NCI-H748 treated with DMSO at 0.1 percent for 48 hours (cell line): ENCODE measurements around the gene FBXL4.

Experiments
- DNase-seq: peaks from one replicate; lab custom pipeline; 2025; lab: John Stamatoyannopoulos, UW

The FBXL4 gene

DNA sequence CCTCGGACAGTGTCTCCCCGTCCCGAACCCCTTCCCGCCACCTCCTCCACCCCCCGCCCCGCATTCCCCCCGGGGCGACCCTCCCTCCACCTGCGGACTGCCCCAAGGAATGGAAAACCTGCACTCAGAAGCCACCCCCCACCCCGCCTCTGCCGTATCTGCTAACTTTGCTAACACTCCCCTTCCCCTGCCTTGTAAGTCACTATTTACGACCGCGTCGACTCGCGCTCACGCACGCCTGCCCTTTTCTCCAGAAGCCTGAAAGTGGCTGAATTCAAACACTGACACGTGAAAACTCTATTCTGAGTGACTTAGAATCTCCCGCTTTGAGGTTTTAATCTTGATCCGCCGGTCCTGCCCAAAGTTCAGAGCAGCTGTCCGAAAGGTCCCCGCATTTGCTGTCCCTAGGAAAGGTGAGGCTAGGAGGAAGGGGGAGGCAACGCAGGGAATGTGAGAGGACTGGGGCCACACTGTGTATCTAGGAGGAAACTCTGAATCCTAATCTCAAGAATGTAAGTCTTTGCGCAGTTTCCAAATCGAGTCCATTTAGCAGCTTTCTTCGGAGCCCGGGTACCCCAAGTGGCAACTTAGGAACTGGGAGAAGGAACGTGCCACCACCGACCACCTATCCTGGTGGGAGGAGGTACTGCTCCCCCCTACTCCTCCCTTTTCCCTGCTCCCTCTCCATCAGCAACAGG lies 122.7 kb downstream of the FBXL4 start:
- no peak for DNase-seq

DNA sequence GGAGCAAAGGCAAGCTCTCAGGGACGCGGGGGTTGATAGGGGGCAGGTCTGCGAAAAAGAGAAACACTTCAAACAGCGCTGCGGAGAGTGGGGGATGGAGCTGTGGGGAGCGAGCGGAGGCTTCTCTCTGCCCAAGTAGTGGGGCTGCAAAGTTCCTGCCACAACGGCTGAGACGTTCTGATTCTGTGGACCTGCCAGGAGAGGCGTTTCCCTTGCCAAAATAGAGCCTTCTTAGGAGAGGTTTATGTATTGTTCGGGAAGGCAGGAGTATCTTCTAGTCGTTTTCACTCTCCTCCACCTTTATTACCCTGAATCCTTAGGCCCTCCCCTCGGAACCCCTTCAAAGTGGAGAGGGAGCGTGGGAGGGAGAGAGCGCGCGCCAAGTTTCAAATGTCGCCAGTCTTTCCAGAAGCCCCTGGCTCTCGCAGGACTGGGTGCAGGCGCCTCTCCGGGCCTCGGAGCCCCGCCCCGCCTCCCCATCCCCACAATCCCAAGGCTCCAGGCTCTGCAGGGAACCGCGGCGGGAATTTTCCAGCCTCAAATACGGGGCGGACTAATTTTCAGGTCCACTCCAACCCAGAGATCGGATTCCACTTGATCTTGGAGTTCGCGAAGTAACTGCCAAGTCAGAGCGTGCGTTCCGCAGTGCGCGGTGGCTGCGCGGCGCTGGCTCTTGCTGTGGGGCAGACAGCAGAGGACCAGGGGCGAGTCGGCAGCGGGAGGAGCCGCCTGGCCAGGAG lies 123.4 kb downstream of the FBXL4 start:
- peak; percentile 25 for DNase-seq

DNA sequence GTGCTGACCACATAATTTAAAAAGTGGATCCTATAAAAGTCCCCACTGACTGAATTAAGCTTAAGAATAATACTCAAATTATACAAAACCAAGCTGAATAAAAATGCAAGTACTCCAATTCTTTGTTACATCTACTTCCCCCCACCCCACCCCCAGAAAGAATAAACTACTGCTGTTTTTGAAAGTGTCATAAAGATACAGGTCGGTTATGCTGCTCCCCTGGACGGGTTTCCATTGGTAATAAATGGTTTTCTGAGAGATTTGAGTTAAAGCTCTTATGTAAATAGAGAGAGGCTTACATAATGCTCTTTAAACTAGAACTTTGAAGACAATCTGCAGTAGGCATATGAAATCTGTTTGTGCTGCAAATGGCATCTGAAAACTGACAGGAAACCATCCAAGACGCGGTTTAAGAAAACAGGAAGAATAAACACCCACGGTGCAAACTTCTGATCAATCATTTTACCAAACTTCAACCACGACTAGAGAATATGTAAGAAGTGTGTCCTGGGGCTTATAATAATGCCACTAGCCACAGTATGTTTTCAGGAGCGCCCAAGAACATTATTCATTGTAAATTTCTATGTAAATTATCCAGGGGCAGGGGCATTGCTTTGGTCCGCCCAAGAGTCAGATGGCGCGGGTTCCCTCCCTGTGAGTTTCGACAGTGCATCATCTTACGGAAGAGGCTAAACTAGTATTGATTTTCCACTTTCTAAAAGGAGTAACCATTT lies 124.2 kb downstream of the FBXL4 start:
- no peak for DNase-seq

DNA sequence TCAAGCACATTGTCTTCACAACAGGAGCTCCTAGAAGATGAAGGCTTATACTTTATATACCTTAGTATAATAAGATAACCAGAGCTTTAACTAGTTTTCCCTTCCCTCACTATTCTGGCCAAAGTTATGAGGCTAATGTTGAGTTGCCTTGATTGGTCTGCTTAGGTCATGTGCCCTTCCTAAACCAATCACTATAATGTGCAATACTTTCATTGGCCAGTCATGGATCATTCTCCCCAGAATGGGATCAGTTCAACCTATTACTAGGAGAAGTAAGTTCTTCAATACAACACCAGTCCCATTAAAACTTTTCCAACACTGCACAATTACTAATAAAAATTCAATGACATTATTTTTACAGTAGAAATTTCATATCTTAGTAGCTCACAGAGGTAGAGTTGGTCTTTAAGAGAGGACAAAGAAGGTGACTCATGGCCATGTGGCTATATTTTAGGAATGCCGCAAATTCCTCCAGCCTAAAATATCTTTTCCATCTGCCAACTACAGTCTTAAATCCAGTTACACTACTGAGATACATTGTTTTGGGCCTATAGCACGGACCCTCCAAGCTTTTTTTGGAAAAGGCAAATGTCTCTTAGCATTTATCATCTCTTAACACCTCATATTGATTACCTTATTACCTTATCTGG lies 125.9 kb downstream of the FBXL4 start:
- no peak for DNase-seq
